ENCODE data around the gene KRTAP4-8. TPM values are rescaled to one million over a fixed set of nuclear protein-coding genes. Genes with fewer than 3 reads are reported as not detected.
"Not testable (repeated sequence)": the region's sequence is repeated elsewhere in the genome, so short reads cannot be mapped to it uniquely, and the experiment has no call there.

Gene KRTAP4-8
- total RNA-seq, 1 donor from 2014 or later = not detected

DNA sequence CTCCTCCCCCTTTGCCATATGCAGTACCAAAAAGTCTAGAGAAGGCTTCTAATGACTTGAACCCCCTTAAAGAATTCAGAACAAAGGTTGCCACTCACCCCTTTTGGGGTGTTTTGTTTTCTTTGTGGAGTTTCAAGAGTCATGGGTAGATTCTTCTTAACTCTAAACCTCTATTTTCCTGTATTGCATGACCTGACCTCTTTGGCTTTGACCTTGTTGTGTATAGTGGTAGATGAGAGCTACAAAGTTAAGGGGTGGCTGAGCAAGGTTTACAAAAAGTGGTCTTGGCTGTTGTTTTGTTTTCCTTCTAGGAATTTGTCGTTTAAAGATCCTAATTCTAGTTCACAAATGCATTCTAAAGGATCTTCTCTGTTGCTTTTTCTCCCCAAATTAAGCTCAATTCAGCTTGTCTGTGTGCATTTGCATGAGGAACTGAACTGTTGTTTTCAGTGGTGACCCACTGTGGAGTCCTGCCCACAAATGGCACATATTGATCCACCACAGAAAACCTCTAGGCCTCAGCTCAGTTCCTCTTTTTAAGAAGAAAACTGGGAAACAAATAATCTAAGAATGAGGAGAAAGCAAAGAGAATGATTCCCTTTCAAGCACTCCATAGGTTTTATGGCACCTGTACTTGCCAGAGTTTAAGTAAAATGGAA, 10.9 kb upstream of the KRTAP4-8 start:
- not testable (repeated sequence) for DNase-seq (ENCODE audit: low spot score)

DNA sequence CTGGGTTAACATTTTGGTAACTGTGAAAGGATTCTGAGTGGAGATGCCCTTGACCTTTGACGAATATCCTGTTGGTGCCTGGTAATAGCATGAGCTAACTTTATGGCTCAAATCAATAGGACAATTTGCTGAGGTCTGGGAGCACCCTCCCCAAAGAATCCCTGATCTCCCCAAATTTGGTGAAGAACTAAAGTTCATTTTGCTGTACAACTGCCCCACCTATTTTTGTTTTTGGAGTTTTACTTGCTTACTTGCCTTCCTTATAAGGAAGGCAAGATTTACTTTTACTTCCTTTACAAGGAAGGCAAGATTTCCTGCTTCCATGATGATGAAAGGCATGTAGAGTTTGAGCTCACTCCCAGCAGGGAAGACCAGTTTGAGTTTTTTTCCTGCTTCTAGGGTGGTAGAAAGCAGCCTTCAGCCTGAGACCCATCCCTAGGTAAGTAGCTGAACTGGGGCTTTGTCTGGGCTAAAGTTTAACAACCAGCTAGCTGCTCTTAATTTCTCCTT, 10.1 kb upstream of the KRTAP4-8 start:
- DNase-seq (ENCODE audit: low spot score) = no peak

DNA sequence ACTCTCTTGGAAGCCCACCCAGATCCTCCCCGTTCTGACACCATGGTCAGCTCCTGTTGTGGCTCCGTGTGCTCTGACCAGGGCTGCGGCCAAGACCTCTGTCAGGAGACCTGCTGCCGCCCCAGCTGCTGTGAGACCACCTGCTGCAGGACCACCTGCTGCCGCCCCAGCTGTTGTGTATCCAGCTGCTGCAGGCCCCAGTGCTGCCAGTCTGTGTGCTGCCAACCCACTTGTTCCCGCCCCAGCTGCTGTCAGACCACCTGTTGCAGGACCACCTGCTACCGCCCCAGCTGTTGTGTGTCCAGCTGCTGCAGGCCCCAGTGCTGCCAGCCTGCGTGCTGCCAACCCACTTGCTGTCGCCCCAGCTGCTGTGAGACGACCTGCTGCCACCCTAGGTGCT, 7.4 kb upstream of the KRTAP4-8 start, which contains the start of gene KRTAP4-9:
Gene KRTAP4-9 (plus strand): TSS at position 43 of the 400 bp plus-strand sequence. CDS start 0 bp downstream, at position 43.
- not testable (repeated sequence) for DNase-seq (ENCODE audit: low spot score)

DNA sequence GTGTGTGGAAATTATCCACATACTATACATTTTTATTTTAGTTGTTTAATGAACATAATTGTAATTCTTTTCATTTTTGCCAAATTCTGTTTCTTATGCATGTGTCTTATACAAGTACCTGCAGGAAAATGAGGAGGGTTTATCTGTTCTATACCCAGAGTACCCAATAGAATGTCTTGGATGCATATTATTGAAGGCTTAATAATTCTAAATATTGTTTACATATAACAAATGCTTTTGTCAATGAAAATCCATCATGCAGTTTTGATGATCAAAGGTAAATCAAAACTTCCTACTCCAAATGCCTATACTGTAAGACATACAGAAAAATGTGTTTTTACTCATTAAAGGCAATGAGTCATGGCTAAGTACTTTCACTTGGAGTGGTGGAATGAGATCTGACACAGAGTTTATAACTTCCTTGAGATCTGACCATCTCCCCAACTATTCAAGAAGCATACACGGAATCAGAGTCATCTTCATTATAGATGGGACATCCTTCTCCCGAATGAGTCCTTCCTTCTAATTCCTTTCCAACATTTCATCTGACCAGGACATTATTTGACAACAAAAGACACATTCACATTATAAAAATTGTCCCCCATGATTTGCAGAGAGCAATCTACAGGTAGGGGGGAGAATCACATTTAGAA, 6.6 kb upstream of the KRTAP4-8 start:
- not testable (repeated sequence) for DNase-seq (ENCODE audit: low spot score)

- DNase-seq (ENCODE audit: low spot score) = no peak
Measured at GRCh38 chr17:41103896-41104295, 6.0 kb upstream of the KRTAP4-8 start.

GRCh38 chr17:41101586-41102259, 3.8 kb upstream of the KRTAP4-8 start, which contains the start of gene KRTAP4-16:
Gene KRTAP4-16, minus strand, starts transcription at chr17:41102209. Its CDS starts 0 bp downstream, at chr17:41102209.
- no peak for DNase-seq (ENCODE audit: low spot score)

GRCh38 chr17:41099682-41100480, 1.9 kb upstream of the KRTAP4-8 start:
- DNase-seq (ENCODE audit: low spot score) = not testable (repeated sequence)

- no peak for DNase-seq (ENCODE audit: low spot score)
Measured at GRCh38 chr17:41098481-41098880, 539 bp upstream of the KRTAP4-8 start.

GRCh38 chr17:41096055-41096454, 1.9 kb downstream of the KRTAP4-8 start:
- no peak for DNase-seq (ENCODE audit: low spot score)

GRCh38 chr17:41088760-41089352, 9.1 kb downstream of the KRTAP4-8 start:
- DNase-seq (ENCODE audit: low spot score) = not testable (repeated sequence)

DNA sequence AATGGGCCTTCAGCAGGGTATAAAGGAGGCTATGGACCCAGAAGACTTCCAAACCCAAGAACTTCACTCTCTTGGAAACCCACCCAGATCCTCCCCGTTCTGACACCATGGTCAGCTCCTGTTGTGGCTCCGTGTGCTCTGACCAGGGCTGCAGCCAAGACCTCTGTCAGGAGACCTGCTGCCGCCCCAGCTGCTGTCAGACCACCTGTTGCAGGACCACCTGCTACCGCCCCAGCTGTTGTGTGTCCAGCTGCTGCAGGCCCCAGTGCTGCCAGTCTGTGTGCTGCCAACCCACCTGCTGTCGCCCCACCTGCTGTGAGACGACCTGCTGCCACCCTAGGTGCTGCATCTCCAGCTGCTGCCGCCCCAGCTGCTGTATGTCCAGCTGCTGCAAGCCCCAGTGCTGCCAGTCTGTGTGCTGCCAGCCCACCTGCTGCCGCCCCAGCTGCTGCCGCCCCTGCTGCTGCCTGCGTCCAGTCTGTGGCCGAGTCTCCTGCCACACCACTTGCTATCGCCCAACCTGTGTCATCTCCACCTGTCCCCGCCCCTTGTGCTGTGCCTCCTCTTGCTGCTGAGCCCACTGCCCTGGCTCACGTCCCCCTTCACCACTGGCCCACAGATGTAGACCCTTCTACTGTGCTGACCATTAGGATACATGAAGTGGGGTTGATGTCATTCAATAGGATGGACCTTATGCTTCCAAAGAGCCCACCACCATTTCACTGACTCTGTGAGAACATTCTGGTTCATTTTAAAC, 13.7 kb downstream of the KRTAP4-8 start, which contains the start of gene KRTAP4-7:
Gene KRTAP4-7 (plus strand): TSS at position 51 of the 757 bp plus-strand sequence. CDS start 57 bp downstream, at position 108.
- DNase-seq (ENCODE audit: low spot score) = not testable (repeated sequence)

DNA sequence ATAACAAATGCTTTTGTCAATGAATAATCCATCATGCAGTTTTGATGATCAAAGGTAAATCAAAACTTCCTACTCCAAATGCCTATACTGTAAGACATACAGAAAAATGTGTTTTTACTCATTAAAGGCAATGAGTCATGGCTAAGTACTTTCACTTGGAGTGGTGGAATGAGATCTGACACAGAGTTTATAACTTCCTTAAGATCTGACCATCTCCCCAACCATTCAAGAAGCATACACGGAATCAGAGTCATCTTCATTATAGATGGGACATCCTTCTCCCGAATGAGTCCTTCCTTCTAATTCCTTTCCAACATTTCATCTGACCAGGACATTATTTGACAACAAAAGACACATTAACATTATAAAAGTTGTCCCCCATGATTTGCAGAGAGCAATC, 14.5 kb downstream of the KRTAP4-8 start:
- not testable (repeated sequence) for DNase-seq (ENCODE audit: low spot score)

GRCh38 chr17:41082626-41083025, 15.3 kb downstream of the KRTAP4-8 start:
- no peak for DNase-seq (ENCODE audit: low spot score)

DNA sequence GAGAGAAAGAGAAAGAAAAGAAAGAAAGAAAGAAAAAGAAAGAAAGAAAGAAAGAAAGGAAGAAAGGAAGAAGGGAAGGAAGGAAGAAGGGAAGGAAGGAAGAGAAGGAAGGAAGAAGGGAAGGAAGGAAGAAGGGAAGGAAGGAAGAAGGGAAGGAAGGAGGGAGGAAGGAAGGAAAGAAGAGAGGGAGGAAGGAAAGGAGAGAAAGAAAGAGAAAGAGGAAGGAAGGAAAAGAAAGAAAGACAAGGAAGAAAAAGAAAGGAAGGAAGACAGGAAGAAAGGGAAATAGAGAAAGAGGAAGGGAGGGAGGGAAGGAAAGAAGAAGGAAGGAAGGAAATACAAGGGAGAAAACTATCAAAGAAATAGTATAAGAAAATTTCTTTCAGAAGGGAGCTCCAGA, 21.2 kb downstream of the KRTAP4-8 start:
- DNase-seq (ENCODE audit: low spot score) = no peak

GRCh38 chr17:41073676-41074075, 24.3 kb downstream of the KRTAP4-8 start:
- no peak for DNase-seq (ENCODE audit: low spot score)

DNA sequence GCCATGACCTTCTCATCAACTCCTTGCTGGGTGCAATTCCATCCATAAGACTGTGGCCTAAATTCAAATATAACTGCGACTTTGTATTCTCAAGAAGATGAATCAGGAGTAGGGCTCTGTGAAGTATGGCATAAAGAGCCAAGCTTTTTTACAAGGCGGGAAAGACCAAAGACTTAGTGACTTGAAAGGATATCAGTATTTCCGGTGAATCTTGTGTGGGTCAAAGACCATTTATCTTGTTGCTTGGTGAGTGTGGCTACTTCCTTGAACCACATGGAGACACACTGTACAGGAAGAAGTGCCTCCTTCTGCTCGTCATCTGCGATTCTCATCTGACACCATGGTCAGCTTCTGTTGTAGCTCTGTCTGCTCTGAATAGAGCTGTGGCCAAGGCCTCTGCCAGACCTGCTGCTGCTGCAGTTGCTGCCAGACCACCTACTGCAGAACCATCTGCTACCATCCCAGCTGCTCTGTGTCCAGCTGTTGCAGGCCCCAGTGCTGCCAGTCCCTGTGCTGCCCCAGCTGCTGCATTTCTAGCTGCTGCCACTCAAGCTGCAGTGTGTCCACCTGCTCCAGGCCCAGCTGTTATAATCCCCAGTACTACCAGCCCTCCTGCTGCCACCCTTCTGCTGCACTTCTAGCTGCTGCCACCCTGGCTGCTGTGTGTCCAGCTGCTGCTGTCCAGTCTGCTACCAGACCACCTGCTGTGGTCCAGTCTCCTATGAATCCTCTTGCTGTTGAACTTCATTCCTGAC, 26.2 kb downstream of the KRTAP4-8 start:
- DNase-seq (ENCODE audit: low spot score) = no peak

DNA sequence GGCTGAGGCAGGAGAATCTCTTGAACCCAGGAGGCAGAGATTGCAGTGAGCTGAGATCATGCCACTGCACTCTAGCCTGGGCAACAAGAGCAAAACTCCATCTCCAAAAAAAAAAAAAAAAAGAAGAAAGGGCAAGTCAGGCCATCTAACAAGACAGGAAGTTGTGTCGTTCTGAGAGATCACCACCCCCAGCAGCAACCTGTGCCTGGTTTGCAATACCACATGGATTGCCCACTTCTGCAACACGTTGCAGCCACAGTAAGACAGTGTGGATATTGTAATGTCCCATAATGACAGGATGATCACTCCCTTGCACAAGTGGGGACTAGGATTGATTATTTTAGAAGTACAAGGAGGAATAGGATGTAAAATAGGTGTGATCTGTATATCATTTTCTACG, 28.9 kb downstream of the KRTAP4-8 start:
- no peak for DNase-seq (ENCODE audit: low spot score)

DNA sequence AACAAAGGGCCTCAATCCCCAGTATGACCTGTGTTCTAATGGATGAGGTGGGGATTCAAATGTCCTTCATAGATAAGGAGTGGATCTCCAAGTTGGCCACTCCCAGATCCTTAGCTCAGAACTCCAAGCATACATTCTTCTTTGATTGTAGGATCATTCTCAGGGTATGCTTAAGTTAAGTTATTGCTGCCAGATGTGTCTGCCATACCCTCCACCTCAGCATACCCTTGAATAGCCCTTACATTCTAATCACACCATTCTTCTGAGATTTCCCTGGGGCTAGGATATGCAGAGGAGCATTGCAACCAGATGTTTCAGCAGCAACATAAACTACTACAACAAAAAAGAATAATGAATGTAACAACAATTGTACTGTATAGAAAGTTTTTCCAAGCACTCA, 30.7 kb downstream of the KRTAP4-8 start:
- DNase-seq (ENCODE audit: low spot score) = no peak
